BJ (cell line): ENCODE measurements around the gene PINK1. TPM values are rescaled to one million over a fixed set of nuclear protein-coding genes. Genes with fewer than 3 reads are reported as not detected.

Experiments used
- CTCF ChIA-PET: fragments of 350-600 bp; formaldehyde crosslinking; extraction: SDS; loops from one replicate; lab custom pipeline; 2021; ENCODE audit warnings: antibody characterized with exemption, inconsistent platforms; lab: Yijun Ruan, JAX
- POLR2A ChIA-PET: fragments of 300-600 bp; sonication (Branson Sonifier 250); formaldehyde crosslinking; extraction: SDS; loops from one replicate; lab custom pipeline; 2021; ENCODE audit warnings: antibody characterized with exemption; lab: Charles Lee
- DNase-seq: peaks from one replicate; pipeline ENCODE4 v3.0.0-alpha.2; 2011; ENCODE audit warnings: low read depth
- H3K27me3 ChIP-seq: 2 replicates; pipeline ENCODE4 v1.6.0; 2011; ENCODE audit warnings: low read length; ENCODE audit not compliant: control insufficient read depth, insufficient read depth
- H3K36me3 ChIP-seq: 2 replicates; pipeline ENCODE4 v1.5.1; 2011; ENCODE audit warnings: low read length; ENCODE audit not compliant: control insufficient read depth, insufficient read depth
- H3K4me3 ChIP-seq: 2 replicates; pipeline ENCODE4 v1.5.1; 2011; ENCODE audit warnings: low read depth, mild to moderate bottlenecking, control low read depth, low read length
- CTCF ChIP-seq: IDR thresholded peaks from 2 replicates; pipeline ENCODE4 v1.5.1; 2011; ENCODE audit warnings: low read depth, mild to moderate bottlenecking, control low read depth, inconsistent platforms, low read length, moderate library complexity; ENCODE audit not compliant: insufficient read depth
- polyA plus RNA-seq: library from polyadenylated mRNA; depleted of rRNA; stranded (reverse); fragments of >200 nt; gene quantifications from 2 replicates; pipeline ENCODE4 v1.2.3, GENCODE V29; 2011

Gene PINK1
- polyA plus RNA-seq, 1 experiment, result 89.2 TPM

GRCh38 chr1:20682571-20683236 is 49.4 kb downstream of the PINK1 start:
- TF ChIP-seq CTCF, result no peak
- DNase-seq, result no peak
- ChIA-PET CTCF (interaction anchor here (0.6 kb wide), 1 partner anchor 513 kb away, joined by 3 read pairs; no protein-coding TSS in a partner anchor), POLR2A (no interaction called here)
- H3K36me3 ChIP-seq, result no peaks in the 10 kb centered on the region; the same call in 1 of the 2 replicates
- no peak overlapping the region for H3K4me3 ChIP-seq
- no peaks in the 10 kb centered on the region for H3K27me3 ChIP-seq

- CTCF ChIA-PET, result interaction anchor here (0.9 kb wide), 1 partner anchor 103 kb away, joined by 3 read pairs; the partner anchor contains the start of gene HP1BP3
- POLR2A ChIA-PET, result no interaction called here
- no peak for TF ChIP-seq CTCF
- H3K36me3 ChIP-seq, result no peaks in the 10 kb centered on the region; the same call in 1 of the 2 replicates
- no peak for DNase-seq
- no peaks in the 10 kb centered on the region for H3K27me3 ChIP-seq
- no peak overlapping the region for H3K4me3 ChIP-seq
These were observed 50.4 kb downstream of the PINK1 start for GRCh38 chr1:20683614-20684013.

- H3K27me3 ChIP-seq, result no peaks in the 10 kb centered on the region
- H3K36me3 ChIP-seq, result no peaks in the 10 kb centered on the region; the same call in 1 of the 2 replicates
- CTCF ChIA-PET, result interaction anchor here (0.6 to 0.9 kb wide), 2 partner anchors 103 to 420 kb away, joined by 3 read pairs; partner anchors contain the start of gene HP1BP3
- POLR2A ChIA-PET, result no interaction called here
- TF ChIP-seq CTCF, result no peak
- H3K4me3 ChIP-seq, result no peak overlapping the region
- DNase-seq, result no peak
These were observed 50.9 kb downstream of the PINK1 start for GRCh38 chr1:20684050-20684620.

- CTCF ChIA-PET, result interaction anchor here (0.6 kb wide), 1 partner anchor 419 kb away, joined by 3 read pairs; no protein-coding TSS in a partner anchor
- POLR2A ChIA-PET, result no interaction called here
These were observed 51.4 kb downstream of the PINK1 start for GRCh38 chr1:20684651-20685050.

More at GRCh38 chr1:20684651-20685050, 51.4 kb downstream of the PINK1 start:
- no peak for TF ChIP-seq CTCF
- H3K36me3 ChIP-seq, result no peaks in the 10 kb centered on the region; the same call in 1 of the 2 replicates
- H3K4me3 ChIP-seq, result no peak overlapping the region
- no peaks in the 10 kb centered on the region for H3K27me3 ChIP-seq
- DNase-seq, result no peak
